LNCaP clone FGC (cell line): ENCODE data around the gene TSPAN4.
A peak's percentile ranks its signal among the peaks of the same experiment; 100 is the strongest.

Source experiments
- DNase-seq: peaks from one replicate; pipeline ENCODE4 v3.0.0-alpha.2; 2011; ENCODE audit warnings: low read depth
- H3K4me3 ChIP-seq: 2 replicates; pipeline ENCODE4 v1.5.1; 2011; ENCODE audit warnings: mild to moderate bottlenecking, low read depth, low read length, control low read depth
- CTCF ChIP-seq: IDR thresholded peaks from 2 replicates; pipeline ENCODE4 v1.5.1; 2012; ENCODE audit warnings: mild to moderate bottlenecking; ENCODE audit not compliant: control insufficient read depth, insufficient read depth; ENCODE audit errors: extremely low read depth

The TSPAN4 gene

GRCh38 chr11:894575-895201 lies 52.0 kb downstream of the TSPAN4 start:
- DNase-seq = no peak
- 0 out of 2 replicates have a peak, but pooled peaks have one; percentile 1 for TF ChIP-seq CTCF
- H3K4me3 ChIP-seq = no peak overlapping the region

GRCh38 chr11:895331-896110 lies 52.9 kb downstream of the TSPAN4 start:
- DNase-seq = no peak
- no peak for TF ChIP-seq CTCF
- H3K4me3 ChIP-seq = no peak overlapping the region

GRCh38 chr11:897253-898142 lies 54.8 kb downstream of the TSPAN4 start:
- H3K4me3 ChIP-seq = no peak overlapping the region
- DNase-seq = no peak
- TF ChIP-seq CTCF = no peak

GRCh38 chr11:898143-898511 lies 55.5 kb downstream of the TSPAN4 start:
- H3K4me3 ChIP-seq = no peak overlapping the region
- TF ChIP-seq CTCF = peak; percentile 45
- DNase-seq = no peak

- H3K4me3 ChIP-seq = no peak overlapping the region
- no peak for DNase-seq
- TF ChIP-seq CTCF = peak; percentile 44
These were observed 56.0 kb downstream of the TSPAN4 start for GRCh38 chr11:898540-899190.

GRCh38 chr11:899724-900123 lies 57.1 kb downstream of the TSPAN4 start:
- H3K4me3 ChIP-seq = no peak overlapping the region
- TF ChIP-seq CTCF = no peak

More at GRCh38 chr11:899724-900123, 57.1 kb downstream of the TSPAN4 start:
- no peak for DNase-seq
